SW480 (cell line): ENCODE results near the gene TAF5.
A peak's percentile ranks its signal among the peaks of the same experiment; 100 is the strongest.
"Not testable (repeated sequence)": the region's sequence is repeated elsewhere in the genome, so short reads cannot be mapped to it uniquely, and the experiment has no call there.

ENCODE experiments used
- DNase-seq: peaks from one replicate; pipeline ENCODE4 v3.0.0-alpha.2; 2016; ENCODE audit warnings: low spot score

The TAF5 gene

DNA sequence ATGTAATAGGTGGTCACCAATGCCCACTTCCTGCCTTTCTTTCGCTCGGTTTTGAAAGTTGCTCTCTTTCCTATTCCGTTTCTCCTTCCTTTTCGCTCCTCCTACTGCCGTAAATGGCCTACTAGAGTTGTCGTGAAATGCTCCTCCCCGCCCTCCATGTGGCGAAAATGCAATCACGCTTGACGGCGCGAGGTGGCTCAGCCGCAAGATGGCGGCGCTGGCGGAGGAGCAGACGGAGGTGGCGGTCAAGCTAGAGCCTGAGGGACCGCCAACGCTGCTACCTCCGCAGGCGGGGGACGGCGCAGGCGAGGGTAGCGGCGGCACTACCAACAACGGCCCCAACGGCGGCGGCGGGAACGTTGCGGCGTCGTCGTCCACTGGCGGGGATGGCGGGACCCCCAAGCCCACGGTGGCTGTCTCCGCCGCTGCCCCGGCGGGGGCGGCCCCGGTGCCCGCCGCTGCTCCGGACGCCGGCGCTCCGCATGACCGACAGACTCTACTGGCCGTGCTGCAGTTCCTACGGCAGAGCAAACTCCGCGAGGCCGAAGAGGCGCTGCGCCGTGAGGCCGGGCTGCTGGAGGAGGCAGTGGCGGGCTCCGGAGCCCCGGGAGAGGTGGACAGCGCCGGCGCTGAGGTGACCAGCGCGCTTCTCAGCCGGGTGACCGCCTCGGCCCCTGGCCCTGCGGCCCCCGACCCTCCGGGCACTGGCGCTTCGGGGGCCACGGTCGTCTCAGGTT lies at the start of gene TAF5:
TSS of gene TAF5 (plus strand) at position 195 of the 737 bp plus-strand sequence. CDS start at position 209, 14 bp downstream.
- peak; percentile 96 for DNase-seq

DNA sequence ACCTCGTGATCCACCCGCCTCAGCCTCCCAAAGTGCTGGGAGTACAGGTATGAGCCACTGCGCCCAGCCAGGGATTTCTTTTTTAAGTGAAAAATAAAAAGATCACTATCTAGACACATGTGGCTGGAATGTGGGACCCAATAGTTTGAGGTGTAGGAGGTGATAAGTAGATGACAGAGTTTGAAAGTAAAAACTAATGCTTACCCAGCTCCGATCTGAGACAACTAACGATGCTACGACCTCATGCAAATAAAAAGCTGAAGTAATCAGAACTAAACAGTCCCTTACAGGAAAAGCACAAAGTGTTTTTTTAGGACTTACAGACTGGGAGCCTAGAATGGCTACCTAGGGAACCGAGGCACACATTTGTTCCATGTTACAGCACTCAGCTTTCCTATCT lies 39.9 kb upstream of the TAF5 start:
- no peak for DNase-seq

DNA sequence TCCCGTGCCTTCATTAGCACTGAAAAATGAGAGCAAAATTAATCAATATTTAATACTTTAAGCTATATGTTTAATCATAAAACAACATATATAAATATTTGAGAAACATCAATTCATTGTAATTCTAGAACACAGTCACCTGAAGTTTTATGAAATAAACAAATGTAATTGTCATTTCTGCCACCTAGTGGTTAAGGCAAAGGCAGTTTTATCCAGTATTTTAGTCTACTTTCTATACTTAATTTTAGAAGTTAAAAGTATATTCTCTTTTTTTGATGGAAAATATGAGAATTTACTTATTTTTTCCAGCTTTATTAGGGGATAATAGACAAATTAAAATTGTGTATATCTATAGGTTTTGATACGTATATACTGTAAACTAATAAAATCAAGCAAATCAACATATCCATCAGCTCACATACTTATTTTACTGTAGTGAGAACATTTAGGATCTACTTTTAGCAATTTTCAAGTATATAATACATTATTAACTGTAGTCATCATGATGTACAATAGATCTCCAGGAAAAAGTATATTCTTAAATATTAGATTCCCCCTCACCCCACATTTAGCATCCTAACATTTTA lies 33.7 kb upstream of the TAF5 start:
- peak; percentile 7 for DNase-seq

DNA sequence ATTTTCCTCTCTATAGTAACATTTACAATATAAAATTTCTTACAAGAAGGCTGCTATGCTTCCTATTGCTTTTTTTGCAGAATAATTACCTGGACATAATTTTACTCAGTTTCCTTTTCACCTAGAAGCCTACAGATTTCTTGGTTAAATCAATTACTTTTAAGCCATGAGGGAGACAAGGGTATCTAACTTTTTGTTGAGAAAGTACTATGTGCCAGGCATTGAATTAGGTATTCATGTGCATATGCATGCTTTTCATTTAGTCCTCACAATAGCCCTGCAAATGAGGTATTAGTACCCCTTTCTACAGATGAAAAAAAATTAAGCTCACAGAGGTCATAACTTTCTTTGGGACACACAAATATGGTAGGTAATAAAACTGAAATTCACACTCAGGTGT lies 33.2 kb upstream of the TAF5 start:
- no peak for DNase-seq

DNA sequence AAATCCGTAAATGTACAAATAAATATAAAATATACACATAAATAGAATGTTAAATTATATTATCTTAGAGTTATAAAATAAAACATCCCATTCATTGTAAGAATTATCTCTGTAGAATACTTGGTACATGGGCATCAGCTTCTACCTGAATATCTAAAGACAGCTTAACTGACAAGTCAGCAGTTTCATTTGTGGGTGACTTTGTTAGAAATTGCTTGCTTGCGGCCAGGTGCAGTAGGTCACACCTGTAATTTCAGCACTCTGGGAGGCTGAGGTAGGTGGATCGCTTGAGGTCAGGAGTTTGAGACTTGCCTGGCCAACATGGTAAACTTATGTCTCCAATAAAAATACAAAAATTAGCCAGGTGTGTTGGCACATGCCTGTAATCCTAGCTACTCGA lies 31.4 kb upstream of the TAF5 start:
- no peak for DNase-seq

DNA sequence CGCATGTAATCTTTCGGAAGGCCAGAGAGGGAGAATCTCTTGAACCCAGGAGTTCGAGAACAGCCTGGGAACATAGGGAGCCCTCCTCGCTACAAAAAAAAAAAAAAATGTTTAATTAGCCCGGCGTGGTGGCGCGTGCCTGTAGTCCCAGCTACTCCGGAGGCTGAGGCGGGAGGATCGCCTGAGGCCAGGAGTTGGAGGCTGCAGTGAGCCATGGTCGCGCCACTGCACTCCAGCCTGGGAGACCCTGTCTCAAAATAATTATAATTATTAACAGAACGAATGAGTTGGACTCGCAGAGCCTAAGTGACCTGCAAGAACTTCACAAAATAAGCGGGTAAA lies 17.6 kb upstream of the TAF5 start:
- no peak for DNase-seq

DNA sequence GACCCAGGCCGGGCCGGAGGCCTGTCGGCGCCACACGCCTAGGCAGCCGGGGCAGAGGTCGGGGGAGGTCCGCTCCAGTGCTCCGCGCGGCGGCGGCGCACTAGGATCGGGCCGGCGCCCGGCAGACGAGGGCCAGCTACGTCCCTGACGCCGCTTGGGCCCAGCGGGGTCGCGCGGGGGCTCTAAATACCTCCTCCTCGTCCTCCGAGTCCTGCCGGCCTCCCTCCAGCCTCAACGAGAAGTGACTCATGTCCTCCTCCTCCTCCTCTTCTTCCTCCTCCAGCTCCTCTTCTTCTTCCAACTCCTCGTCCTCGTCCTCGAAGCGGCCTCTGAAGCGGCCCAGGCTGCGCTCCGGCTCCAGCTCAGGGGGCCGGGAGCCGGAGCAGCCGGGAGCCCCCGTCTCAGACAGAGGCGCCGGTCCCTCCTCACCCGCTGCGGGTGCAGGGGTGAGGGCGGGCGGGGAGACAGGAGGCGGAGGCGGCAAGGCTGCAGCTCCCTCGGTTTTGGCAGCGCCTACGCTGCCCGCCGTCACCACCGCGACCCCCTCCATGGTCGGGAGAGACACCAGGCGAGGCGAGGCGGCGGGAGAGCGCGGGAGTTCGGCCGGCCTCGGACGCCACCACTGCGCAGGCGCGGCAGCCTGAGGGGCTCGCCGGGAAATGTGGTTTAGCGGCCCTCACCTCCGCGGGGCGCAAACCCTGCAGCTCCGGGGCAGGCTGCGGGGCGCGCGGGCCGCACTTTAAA lies 17.1 kb upstream of the TAF5 start, which contains the start of gene PCGF6:
TSS of gene PCGF6 (minus strand) at position 624 of the 744 bp plus-strand sequence. CDS start at position 550, 74 bp downstream.
- peak; percentile 73 for DNase-seq

DNA sequence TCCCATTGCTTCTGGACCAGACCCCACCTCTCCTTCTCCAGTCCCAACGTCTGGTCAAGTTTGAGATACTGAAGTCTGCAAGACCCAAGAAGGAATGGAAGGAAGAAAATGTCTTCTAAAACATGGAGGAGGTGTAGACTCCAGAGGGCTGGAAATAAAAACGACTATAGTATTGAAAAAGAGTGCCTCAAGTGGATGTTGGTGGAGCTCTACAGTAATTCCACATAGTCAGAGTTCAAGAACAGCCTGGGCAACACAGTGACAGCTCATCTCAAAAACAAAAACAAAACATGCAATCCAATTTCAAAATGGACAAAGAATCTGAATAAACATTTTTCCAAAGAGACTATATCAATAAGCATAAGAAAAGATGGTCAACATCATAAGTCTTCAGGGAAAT lies 14.5 kb upstream of the TAF5 start:
- peak; percentile 8 for DNase-seq

DNA sequence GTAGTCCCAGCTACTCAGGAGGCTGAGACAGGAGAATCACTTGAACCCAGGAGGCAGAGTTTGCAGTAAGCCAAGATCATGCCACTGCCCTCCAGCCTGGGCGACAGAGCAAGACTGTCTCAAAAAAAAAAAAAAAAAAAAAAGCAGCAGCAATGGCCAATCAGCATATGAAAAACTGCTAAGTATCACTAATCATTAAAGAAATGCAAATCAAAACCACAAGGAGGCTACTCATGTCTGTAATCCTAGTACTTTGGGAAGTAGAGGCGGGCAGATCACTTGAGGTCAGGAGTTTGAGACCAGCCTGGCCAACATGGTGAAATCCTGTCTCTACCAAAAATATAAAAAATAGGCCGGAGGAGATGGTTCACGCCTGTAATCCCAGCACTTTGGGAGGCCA lies 13.2 kb upstream of the TAF5 start:
- not testable (repeated sequence) for DNase-seq

DNA sequence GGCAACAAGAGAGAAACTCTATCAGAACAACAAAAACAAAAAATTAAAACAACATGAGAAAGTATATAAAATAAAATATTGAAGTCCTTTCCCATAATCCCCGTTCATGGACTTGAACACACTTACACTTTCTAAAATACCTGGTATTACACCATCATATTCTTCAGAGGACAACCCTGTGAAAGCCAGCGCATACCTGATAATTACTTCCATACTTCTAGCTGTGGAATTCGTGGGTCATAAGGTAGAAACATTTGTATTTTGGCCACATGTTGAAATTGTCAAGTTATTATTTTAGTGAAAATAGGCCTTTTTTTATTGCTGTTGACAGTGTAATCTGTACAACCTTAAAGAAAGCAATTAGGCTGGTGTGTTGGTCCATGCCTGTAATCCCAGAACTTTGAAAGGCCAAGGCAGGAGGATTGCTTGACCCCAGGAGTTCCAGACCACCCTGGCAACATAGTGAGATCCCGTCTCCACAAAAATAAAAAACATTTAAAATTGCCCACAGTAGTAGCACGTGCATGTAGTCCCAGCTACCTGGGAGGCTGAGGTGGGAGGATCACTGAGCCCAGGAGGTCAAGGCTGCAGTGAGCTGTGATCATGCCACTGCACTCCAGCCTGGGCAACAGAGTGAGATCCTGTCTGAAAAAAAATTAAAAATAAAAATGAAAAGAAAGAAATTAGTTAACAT lies 11.7 kb upstream of the TAF5 start:
- DNase-seq: no peak

DNA sequence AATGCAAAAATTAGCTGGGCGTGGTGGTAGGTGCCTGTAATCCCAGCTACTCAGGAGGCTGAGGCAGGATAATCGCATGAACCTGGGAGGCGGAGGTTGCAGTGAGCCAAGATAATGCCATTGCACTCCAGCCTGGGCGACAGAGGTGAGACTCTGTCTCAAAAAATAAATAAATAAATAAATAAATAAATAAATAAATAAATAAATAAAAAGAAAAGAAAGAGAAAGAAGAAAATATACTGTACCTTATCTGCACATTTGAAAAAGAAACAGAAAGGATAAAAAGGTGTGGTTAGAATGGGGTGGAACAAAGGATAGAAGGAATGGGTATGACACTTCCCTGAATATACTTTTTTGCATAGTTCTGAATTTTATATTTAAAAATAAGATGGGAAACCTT lies 8.3 kb upstream of the TAF5 start:
- DNase-seq: not testable (repeated sequence)

DNA sequence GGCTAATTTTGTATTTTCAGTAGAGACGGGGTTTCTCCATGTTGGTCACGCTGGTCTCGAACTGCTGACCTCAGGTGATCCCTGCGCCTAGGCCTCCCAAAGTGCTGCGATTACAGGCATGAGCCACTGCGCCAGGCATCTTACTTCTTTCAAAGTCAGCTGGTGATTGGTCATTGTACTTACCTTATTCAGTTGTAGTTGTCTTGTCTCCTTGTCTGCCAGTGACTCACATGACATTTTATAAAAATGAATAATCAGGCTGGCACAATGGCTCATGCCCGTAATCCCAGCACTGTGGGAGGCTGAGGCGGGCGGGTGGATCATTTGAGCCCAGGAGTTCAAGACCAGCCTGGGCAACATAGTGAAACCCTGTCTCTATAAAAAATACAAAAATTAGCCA lies 7.0 kb upstream of the TAF5 start:
- DNase-seq: not testable (repeated sequence)

DNA sequence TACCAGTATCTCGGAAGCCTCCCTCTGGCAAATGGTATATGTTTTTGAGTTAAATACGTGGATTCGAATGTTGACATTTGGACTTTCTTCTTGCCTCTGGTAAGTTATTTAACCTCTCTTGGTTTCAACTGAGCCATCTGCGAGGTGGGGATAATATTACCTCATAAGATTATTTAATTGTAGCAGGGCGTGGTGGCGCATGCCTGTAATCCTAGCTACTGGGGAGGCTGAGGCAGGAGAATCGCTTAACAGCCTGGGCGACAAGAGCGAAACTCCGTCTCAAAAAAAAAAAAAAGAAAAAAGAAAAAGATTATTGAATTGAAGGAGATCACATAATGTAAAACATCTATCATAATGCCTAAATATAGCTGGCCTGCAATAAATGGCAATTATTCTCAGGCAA lies 396 bp upstream of the TAF5 start:
- no peak for DNase-seq

DNA sequence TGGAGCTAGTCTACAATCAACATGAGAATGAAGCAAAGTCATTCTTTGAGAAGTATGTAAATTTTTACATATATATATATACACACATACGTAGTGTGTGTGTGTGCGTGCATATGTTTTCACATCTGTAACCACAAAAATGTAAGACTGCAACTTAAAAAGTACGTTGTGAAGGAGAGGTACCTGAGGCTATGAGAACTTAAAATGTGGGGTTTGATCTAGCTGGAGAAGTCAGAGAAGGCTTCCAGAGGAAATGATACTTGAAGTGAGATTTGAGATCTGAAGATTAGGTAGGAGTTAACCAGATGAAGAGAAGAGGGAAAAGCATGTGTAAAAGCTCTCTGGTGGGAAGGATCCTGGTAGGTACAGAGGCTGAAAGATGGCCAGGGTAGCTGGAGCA lies 5.8 kb downstream of the TAF5 start:
- DNase-seq: no peak

DNA sequence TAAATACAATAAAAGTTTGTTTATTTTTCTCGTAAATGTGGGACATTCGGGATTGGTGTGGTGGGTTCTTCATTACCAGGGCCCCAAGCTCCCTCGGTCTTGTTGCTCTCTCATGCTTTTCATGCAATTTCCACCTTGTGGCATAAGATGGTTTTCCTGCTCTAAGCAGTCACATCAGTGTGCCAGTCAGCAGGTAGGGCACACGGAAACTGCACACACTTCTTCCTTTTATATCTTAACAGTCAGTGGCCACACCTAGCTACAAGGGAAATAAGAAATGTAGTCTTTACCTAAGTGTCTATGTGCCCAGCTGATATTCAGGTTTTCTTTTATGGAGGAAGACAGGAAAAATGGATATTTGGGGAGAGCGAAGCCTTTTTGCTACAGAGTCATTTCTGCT lies 6.5 kb downstream of the TAF5 start:
- DNase-seq: no peak

DNA sequence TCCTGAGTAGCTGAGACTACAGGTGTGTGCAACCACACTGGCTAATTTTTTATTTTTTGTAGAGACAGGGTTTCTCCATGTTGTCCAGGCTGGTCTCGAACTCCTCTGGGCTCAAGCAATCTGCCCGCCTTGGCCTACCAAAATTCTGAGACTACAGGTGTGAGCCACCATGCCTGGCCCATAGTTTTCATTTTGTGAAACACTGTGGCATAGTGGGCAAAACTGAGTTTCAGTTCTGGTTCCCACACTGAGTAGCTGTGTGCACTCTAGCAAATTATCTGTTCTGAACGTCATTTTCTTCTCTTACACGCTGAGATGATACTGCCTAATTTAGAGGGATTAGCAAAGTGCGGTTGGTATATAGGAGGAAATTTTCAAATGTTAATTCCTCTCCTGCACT lies 15.0 kb downstream of the TAF5 start:
- no peak for DNase-seq

DNA sequence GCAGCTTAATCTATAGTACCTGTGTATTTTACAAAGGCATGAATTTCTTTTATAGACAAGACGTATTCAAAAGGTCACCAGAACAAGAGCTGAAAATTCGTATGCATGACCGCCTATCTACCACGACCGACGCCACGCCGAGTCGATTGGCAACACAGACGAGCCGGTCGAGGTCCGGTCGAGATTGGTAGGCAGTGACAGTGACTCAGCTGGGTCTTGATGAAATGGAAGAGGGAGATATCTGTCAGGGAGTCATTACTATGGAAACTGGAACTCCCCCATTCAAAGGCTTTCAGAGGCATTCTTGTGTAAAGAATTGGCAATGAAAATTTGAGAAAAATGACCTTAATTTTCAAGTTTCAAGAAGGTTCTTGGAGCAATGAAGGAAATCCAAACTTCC lies 26.4 kb downstream of the TAF5 start:
- DNase-seq: no peak

DNA sequence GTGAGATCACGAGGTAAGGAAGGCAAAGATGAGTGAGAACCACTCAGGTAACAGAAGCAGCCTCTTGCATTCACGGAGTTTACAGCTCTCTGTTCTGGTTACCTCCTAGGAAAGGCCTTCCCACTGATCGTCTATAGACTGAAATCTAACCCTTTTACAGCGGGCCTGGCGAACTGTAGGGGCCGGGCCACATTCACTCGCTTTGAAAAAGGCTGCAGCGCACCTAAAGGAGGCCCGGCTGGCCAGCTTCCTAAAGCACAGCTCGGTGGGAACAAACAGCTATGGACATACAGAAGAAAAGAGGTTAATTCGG lies 27.9 kb downstream of the TAF5 start:
- DNase-seq: peak; percentile 26

DNA sequence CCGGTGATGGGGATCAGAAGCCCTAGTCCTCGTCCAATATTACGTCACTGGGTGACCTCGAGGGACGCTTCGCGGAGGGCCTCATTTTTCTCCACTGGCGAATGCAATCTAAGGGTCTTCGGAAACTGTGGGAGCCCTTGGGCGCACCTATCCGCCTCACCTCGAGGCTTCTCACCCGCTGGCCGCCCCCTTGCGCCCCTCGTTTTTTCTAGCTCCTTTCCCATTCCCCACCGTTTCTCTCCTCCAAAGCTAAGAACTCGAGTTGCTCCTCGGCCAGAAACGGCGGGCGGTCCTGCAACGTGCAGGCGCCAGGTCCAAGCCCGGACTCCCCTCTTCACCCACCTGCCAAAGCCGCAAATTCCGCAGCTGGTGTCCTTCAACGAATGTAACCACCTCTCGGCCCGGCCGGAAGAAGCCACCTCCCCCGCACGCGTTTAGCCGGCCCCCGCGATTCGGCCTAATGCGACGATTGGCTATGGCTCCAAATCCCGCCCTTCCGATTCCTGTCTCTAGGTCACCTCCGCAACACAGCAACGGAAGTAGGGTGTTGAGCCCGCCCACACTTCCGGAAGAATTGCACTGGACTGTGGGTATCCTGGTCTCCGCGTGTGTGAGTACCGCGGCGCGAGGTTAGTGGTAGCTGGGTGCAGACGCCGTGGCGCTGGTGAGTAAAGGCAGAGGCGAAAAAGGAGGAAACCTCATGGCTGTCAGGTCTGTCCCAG lies 28.5 kb downstream of the TAF5 start, which contains the start of the genes ATP5MK and PDCD11:
TSS of gene ATP5MK (minus strand) at position 409 of the 722 bp plus-strand sequence. CDS start 4,018 bp downstream, outside the sequence.
TSS of gene PDCD11 (plus strand) at position 560 of the 722 bp plus-strand sequence. CDS start 1,801 bp downstream, outside the sequence.
- peak; percentile 98 for DNase-seq

DNA sequence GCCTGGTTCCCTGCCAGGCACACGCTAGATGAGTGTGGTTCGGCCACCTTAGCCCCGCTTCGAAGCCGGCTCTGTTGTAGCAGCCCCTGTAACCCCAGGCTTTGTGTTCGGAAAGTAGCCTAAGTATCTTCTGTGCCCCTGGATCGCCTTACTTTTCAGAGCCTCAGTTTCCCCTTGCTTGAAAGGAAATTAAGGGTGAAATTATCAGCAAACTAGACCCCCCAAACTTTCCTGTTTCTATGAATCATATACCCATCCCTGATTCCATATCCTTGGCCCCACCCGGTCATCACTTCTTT lies 29.0 kb downstream of the TAF5 start:
- DNase-seq: no peak

DNA sequence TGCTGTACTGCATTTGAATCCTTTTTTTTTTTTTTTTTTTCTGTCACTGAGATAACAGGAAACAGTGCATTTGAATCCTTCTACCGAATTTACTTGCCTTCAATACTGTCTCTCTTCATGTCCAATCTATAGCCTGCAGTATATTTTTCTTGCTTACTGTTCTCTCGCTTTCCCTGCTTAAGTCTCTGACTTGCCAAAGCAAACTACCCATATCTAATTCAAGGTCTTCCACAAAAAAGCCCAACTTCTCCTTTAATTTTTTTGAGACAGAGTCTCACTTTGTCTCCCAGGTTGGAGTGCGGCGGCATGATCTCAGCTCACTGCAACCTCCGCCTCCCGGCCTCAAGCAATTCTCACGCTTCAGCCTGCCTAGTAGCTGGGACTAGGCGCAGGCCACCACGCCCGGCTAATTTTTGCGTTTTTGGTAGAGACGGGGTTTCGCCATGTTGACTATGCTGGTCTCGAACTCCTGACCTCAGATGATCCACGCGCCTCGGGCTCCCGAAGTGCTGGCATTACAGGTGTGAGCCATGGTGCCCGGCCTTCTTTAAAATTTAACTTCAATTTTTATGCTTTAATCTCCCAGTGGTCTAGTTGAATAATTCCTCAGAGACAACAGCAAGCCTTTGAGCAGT lies 29.5 kb downstream of the TAF5 start:
- no peak for DNase-seq

DNA sequence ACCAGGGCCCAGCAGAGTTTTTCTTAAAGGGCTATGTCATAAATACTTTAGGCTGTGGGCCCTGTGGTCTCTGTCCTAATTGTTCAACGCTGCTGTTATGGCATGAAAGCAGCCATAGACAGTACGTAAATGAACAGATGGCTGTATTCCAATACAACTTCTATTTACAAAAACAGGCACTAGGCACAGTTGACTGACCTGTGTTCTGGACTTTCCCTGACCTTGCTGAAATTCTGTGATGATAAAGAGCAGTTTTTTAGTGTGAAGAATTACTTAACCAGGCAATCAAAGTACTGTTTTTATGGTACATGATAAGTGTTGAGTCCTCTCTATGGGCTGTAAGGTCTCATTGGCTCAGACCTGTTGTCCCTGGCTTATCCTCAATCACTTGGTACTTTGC lies 45.8 kb downstream of the TAF5 start:
- DNase-seq: no peak
